GM23248 (cell line): ENCODE measurements around the gene TAOK3.

Source experiments
- EZH2 ChIP-seq: fragments of 200-600 bp; sonication (generic); IDR thresholded peaks from 2 replicates; pipeline ENCODE4 v1.6.1; 2018; ENCODE audit warnings: antibody characterized with exemption, mild to moderate bottlenecking; ENCODE audit not compliant: insufficient read depth, poor library complexity, severe bottlenecking
- EZH2phosphoT487 ChIP-seq: fragments of 200-600 bp; sonication (generic); IDR thresholded peaks from 2 replicates; pipeline ENCODE4 v1.6.1; 2018; ENCODE audit warnings: antibody characterized with exemption, moderate library complexity, mild to moderate bottlenecking, low read depth; ENCODE audit not compliant: insufficient read depth

- TF ChIP-seq EZH2: no peak
- no peak for TF ChIP-seq EZH2phosphoT487
Observed at GRCh38 chr12:118334939-118335567, 37.7 kb downstream of the TAOK3 start.
